ENCODE measurements around the gene MESP1.

Gene MESP1

DNA sequence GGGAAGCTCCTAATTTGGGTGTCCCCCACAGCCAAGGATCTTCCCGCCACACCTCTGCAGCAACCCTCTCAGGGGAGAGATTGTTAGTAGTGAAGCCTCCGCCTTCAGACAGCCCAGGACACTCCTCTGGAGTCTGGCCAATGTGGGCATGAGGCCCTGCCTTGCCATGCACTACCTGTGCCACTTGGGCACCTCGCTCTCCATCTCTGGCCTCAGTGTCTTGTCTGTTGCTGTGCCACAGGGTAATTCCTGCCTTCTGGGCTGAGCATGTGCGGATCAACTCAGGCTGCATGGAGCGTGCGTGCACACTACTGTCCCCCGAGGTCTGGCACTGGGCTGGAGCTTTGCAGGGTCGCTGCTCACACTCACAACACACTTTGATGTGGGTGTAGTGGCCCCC lies 7.9 kb upstream of the MESP1 start:
- DNase-seq (ENCODE audit: low read depth in 2 of 2, low spot score in 1 of 2), result no peak

DNA sequence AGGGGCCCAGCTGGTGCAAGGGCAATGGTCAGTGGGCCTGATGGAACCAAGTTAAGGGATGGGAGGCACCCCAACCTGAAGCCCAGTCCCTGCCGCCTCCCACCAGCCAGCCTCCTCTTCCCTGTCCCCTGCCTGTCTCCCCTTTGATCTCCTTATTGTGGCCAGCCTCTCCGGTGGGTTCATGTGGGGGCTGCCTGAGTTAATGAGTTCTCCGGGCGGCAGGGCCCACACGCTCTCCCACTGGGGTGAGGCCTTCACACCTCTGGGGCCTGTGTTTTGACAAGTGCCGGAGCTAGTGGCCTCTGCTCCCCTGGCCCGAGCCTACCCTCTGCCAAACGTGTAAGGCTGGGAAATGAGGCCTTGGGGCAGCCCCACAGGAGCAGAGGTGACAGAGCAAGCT lies 7.2 kb upstream of the MESP1 start:
- DNase-seq (ENCODE audit: low read depth in 2 of 2, low spot score in 1 of 2), result no peak

DNA sequence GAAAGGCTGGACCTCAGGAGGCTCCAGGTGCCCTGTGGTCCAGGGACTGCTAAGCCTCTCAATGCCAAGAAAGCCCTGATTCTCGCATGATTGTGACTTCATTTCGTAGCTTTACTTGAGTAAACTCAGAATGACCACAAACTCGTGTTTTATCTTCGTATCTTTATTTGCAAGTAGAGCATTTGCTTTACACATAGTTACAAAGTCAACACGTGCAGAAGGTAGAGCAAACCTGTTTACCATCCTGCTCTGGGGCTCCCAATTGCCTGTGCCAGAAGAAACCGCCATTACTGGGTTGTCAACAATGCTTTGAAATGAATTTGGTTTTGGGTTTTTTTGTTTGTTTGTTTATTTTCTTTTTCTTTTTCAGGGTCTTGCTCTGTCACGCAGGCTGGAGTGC lies 5.8 kb upstream of the MESP1 start:
- no peak for DNase-seq (ENCODE audit: low read depth in 2 of 2, low spot score in 1 of 2)

DNA sequence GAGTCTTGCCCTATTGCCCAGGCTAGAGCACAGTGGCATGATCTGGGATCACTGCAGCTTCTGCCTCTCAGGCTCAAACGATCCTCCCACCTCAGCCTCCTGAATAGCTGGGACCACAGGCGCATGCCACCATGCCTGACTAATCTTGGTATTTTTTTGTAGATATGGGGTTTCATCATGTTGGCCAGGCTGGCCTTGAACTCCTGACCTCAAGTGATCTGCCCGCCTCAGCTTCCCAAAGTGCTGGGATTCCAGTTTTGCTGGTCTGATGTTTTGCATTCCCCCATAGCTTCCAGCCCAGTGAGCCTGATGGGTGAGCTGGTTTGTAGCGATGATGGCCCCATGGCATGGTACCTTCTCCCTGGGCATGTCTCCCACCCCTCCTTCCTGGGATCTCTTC lies 4.7 kb upstream of the MESP1 start:
- DNase-seq (ENCODE audit: low read depth in 2 of 2, low spot score in 1 of 2), result no peak

DNA sequence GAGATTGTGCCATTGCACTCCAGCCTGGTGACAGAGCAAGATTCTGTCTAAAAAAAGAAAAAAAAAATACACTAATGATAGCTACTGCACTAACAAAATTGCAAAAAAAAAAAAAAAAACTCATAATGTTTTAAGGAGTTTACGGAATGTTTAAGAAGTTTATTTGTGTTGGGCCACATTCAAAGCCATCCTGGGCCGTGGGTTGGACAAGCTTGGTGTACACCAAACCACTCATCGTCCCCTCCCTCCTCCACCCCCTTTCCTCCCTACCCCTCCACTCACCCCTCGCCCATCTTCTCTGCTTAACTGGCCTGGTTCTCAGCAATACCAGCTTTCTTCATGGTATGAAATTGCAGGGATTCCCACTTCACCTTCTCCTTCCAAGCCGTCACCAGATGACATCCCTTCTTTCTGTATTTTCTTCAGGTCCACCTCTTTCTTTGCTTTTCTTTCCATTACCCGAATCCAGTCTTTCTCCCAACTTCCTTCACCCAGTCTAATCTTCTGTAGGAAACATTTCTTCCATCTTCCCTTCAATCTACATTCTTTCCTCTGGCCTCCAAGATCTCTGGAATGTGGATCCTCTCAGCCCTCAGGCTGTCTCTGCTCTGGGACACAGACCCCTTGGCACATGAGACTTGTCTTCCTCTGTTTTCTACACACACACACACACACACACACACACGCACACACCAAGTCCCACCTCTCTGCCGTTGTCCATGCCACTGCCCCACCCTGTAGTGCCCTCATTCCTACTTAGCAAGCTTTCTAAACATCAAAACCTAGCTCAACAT lies 3.5 kb upstream of the MESP1 start:
- DNase-seq (ENCODE audit: low read depth in 2 of 2, low spot score in 1 of 2), result no peak

DNA sequence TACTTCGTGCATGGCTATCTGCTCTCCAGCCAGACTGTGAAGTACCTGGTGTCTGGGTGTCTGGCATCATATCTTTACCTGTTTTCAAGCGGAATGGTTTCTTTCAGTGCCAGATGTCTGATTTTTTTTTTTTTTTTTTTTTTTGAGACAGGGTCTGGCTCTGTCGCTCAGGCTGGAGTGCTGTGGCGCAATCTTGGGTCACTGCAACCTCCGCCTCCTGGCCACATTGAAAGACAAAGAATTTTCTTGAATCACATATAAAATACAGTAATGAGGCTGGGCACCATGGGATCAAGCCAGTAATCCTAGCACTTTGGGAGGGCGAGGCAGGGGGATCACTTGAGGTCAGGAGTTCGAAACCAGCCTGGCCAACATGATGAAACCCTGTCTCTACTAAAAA lies 2.8 kb upstream of the MESP1 start:
- no peak for DNase-seq (ENCODE audit: low read depth in 2 of 2, low spot score in 1 of 2)

DNA sequence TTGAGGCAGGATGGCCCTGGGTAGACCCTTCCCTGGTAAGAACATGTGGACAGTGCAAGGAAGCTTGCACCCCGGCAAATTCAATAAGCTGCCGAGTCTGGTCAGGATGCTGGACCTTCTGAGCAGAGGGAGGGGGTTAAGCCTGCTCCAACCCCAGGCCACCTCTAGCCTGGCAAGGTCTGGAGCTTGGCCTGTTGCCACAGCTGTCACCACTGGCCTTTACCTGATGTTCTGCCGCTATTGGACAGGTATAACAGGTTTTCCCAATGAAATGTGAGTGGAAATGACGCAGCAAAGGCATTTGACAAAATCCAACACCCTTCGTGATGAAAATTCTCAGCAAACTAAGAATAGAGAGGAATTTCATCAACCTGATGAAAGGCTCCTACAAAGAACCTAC lies 699 bp upstream of the MESP1 start:
- DNase-seq (ENCODE audit: low read depth in 2 of 2, low spot score in 1 of 2), result no peak

DNA sequence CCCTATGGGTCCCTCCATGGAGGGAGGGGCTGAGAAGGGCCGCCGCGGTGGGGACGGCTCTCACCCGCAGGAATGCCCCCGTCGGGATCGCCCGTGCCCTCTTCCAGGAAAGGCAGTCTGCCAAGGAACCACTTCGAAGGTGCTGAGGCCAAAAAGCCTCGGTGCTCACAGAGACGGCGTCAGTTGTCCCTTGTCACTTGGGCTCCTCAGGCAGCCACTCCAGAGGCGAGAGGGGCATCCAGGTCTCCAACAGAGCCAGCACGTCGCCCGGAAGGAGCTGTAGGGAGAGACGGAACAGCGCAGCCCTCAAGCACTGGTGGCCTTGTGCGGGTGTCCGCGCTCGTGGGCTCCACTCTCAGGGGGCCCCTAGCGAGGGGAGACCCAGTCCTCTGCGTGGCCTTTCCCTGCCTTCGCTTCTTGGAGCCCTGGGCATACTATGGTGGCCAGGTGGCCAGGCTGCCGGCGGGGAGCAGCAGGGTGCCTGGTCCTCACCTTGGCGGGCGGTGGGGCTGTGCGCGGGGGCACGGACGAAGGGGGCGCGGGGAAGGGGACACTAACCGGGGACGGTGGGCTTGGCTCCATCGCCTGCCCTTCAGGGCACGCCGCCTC lies 994 bp downstream of the MESP1 start:
- no peak for DNase-seq (ENCODE audit: low read depth in 2 of 2, low spot score in 1 of 2)

DNA sequence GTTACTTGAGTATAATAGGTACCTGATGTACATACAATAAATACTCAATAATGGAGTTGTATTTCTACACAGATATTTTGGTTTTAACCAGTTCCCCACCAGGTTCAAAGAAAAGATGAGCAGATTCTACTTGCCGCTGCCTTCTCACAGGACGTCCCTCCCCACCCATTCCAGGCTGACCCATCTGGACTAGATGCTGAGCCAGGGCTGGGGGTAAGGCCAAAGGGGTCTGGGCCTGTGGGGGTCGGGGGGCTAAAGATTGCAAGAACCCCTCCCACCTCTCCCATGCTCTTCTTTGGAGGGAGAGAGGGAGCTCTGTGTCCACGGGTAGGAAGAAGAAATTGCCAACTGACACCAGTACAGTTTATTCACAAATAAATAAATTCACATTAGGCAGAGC lies 1.5 kb downstream of the MESP1 start:
- no peak for DNase-seq (ENCODE audit: low read depth in 2 of 2, low spot score in 1 of 2)

DNA sequence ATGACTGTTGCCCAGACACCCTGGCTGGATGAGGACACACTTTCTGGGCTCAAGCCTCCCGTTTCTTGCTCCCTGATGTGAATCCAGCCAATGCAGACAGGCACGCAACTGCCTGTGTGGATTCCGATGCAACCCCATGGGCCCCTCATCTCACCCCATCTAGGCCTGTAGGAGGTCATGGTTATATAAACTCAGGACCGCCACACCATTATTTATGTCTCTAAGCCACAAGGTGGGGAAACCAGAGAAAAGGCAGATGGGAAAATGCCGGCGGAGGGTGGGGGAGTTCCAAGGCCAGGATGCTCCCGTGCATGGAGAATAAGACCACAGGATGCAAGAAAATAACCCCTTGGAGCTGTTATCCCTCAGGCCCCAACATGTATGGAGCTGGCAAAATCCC lies 2.0 kb downstream of the MESP1 start:
- DNase-seq (ENCODE audit: low read depth in 2 of 2, low spot score in 1 of 2), result no peak

DNA sequence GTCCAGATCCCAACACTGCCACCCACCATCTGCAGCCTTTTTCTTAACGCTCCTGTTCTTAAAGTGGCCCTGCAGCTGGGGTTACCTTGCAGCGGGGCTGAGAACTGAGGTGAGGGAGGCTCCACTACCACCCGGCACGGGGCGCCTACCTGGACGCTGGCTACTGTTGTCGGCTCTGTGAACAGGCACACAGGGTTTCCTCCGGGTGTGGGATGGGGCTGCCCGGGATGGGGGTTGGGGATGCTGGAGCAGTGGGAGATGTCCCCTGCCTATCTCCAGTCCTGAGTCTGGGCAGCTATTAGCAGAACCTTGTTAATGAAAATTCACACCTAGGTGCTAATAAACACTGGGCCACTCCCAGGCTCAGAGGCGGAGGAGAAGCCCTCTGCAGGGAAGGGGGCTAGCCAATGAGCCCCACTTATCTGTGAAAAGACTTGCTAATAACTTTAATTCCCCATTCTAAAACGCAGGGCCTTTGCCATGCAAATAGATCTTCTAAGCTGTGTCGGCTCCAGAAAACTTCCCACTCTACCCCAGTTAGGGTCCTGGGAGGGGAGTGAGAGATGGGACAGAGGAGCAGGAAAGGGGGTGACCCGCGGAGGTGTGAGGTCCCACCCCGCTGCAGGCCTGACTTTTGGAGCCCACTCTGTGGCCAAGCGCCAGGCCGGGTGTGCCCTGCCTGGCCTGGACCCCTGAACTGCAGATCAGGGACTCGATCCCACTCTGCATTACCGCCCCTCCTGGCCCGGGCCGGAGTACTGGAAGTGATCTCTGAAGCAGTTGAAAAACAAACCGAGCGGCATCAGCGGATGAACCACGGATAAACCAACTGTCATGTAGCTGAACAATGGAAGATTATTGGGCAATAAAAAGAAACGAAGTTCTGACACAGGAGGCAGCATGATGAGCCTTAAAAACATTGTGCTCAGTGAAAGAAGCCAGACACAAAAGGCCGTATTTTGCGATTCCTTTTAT lies 3.1 kb downstream of the MESP1 start:
- DNase-seq (ENCODE audit: low read depth in 2 of 2, low spot score in 1 of 2), result no peak

DNA sequence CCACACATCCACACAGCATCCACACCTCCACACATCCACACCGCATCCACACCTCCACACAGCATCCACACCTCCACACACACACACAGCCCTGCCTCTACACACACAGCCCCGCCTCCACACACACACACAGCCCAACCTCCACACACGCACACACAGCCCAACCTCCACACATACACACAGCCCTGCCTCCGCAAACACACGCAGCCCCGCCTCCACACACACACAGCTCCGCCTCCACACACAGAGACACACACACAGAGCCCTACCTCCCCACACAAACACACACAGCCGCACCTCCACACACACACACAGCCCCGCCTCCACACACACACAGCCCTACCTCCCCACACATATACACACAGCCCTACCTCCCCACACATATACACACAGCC lies 4.7 kb downstream of the MESP1 start:
- DNase-seq (ENCODE audit: low read depth in 2 of 2, low spot score in 1 of 2), result no peak

DNA sequence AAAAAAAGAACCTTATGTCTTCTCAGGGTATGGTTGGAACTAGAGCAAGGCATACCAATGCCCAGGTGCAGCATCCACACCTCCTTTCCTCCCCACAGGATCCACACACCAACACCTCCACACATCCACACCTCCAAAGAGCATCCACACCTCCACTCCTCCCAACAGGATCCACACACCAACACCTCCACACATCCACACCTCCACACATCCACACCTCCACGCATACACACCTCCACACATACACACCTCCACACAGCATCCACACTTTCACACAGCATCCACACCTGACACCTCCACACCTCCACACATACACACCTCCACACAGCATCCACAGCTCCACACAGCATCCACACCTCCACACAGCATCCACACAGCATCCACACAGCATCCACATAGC lies 5.3 kb downstream of the MESP1 start:
- no peak for DNase-seq (ENCODE audit: low read depth in 2 of 2, low spot score in 1 of 2)

DNA sequence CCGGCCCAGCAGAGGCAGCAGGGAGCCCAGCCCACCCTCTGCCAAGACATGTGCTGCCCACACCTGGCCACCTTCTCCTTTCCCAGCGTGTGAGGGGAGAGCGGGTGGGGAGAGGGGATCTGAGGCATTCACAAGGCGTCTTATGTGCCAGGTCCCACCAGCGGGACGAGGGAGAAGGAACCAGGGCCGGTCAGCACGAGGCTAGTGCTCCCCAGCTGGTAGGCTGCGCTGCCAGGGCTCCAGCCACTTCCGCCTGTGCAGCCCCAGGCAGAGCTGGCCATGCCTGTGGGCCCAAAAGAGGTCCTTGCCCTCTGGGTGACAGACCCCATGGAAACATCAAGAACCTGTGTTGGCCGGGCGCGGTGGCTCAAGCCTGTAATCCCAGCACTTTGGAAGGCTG lies 5.9 kb downstream of the MESP1 start:
- DNase-seq (ENCODE audit: low read depth in 2 of 2, low spot score in 1 of 2), result no peak

DNA sequence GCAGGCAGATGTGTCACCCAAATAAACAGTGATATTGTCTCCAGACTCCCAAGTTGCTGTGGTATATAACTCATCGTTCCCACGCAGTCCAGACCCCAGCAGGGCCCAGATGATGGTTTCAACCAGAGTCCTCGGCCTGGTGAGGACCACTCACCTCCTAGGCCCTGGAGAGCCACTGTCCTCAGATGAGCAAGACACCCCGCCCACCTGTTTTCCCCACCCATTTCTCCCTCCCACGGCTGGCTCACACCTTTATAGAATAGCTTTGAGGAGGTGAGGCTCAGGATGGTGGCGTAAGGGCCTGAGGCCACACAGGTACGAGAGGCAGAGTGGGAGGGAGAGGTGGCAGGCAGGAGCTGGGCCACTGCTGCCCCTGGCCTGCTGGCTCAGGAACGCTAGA lies 7.5 kb downstream of the MESP1 start:
- DNase-seq (ENCODE audit: low read depth in 2 of 2, low spot score in 1 of 2), result no peak

DNA sequence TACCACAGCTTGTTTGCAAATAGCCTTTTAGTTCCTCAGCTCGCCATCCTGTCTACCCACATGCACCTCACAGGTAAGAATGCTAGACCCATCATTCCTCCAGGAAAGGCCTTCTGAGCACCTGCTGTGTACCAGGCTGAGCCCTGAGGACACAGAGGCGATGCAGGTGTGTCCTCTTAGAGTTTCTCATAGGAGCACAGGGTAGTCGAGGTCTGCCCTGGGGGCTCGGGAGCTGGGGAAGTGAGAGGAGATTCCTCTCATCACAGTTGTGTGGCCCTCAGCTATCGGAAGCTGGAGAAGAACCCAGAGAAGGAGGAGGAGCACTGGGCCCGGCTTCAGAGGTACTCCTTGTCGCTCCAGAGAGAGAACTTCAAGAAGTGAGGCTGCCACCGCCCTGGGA lies 8.0 kb downstream of the MESP1 start:
- no peak for DNase-seq (ENCODE audit: low read depth in 2 of 2, low spot score in 1 of 2)

DNA sequence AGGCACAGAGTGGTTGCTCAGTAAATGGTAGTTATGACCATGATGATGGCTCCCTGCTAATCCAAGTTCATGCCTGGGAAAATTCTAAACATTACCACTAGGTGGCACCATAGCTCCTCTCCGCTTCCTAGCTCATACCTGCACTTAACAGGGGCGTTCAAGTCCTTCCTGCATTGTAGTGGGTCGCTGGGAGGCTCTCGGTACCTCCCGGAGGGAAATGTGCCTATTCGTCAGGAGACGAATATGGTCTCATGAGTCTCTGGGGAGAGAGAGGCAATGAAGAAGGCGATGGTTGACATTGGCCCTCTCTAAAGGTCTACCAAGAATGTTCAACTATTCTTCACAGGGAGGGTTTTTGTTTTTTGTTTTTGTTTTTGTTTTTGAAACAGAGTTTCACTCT lies 10.9 kb downstream of the MESP1 start:
- peak in 1 of 2 donors; percentile 15 for DNase-seq (ENCODE audit: low read depth in 2 of 2, low spot score in 1 of 2)

DNA sequence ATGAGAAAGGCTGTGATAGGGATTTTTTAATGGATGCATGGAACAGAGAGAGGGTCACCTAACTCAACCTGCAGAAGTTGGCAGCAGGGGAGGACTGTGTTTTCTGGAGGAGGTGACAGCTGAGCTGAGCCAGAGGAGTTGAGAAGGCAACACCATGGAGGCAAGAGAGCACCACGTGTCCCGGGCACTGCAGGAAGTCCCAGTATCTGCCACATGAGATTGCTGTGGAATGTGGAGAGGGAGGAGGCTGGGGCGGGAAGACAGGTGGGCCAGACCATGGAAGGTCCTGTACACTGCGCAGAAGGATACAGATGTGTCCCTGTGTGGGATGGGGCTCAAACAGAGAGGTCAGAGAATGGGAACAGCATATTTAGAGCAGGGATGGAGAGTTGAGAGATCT lies 15.3 kb downstream of the MESP1 start:
- DNase-seq (ENCODE audit: low read depth in 2 of 2, low spot score in 1 of 2), result no peak

DNA sequence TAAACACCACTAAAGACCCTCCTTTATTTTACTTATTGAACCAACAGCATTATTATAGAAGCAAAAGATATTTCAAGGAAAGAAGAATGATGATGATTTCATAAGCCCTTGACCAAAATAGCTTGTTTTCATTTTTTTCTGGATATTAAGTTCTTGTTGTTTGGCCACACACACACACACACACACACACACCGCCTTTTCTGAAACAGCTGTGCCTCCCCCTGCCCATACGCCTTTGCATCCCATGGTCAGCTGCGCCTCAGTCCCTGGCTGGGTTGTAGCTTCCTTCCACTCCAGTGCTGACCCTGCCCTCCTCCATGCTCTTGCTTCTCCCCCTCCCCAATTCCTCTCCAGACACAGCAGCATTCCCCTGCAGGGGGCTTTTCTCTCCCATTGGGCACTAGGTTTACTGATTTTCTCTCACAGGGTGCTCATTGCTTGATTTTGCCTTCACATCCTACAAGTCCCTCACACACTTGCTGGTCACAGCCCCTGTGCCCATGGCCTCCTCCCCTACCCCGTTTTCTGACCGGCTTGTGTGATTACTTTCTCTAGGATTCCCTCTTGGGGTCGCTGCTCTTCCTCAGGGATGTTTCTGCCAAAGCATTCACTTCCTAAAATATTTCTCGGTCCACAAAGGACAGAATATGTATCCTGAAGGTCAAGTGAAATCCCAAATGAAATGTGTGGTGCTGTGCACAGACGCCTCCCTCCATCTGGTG lies 18.4 kb downstream of the MESP1 start:
- DNase-seq (ENCODE audit: low read depth in 2 of 2, low spot score in 1 of 2), result no peak

DNA sequence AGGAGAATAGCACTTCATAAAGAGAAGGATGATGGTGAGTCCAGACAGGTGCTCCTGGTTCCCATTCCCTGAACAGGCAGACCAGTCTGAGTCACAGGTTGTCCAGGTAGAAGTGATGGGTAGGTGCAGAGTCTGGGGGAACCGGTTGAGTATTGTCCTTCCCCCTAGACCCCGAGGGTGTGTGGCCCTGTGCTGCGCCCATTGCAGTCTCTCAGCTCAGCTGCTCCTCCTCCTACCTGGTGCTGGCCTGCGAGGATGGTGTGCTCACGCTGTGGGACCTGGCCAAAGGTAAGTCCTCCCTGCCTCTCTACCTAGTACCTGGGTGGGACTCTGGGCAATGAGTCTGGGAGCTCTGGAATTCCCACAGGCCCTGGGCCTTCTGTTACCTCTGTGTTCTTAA lies 19.8 kb downstream of the MESP1 start:
- no peak for DNase-seq (ENCODE audit: low read depth in 2 of 2, low spot score in 1 of 2)

DNA sequence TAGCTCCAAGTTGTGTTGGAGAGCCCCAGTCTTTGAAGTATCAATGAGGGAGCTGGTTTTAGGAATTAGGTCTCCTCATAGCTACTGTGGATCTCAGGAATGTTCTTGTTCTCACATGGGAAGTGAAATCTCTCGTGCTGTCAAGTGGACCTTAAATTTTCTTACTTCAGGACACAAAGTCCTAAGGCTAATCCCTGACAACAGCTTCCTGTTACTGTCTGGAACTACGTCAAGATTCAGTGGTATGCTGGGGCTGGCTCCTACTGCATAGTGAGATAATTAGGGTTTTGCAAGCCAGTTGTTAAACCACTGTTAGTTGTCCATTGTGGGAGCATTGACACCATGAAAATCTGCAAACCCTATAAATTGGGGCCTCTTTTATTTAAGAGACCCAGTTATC lies 22.8 kb downstream of the MESP1 start:
- no peak for DNase-seq (ENCODE audit: low read depth in 2 of 2, low spot score in 1 of 2)

Measured in stimulated activated CD8-positive, alpha-beta memory T cell treated with anti-CD3 and anti-CD28 coated beads, Interleukin-4, amount 100 ng/mL, for 4 hours (primary cell).